ENCODE results near the gene ZNRD2. TPM values are rescaled to one million over a fixed set of nuclear protein-coding genes. Genes with fewer than 3 reads are reported as not detected.

The ZNRD2 gene
- total RNA-seq, 2 experiments from 2014 or later: 38.7 to 39.9 TPM

DNA sequence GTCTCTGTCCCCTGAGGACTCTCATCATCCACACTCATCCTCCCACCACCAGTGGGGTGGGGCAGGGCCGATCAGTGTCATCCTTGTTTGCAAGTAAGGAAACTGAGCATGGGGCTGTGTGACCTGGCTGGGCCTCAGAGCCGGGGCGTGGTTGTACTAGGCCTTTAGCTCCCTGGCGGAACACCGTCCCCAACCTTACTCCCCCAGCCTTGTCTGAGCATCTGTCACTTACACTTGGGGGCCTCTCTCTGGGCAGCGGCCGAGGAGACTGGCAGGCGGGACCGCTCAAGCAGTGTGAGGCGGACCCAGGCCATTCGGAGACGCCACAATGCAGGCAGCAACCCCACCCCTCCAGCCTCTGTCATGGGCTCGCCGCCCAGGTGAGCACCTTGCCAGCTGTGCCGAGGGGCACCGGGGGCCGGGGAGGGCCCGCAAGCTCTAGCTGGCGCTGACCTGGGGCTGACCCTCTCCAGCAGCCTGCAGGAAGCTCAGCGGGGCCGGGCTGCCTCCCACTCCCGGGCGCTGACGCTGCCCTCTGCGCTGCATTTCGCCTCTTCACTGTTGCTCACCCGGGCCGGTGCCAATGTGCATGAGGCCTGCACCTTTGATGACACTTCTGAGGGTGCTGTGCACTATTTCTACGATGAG is 49.1 kb downstream of the ZNRD2 start:
- ChIA-PET POLR2A (no interaction called here), CTCF (no interaction called here)
- H3K4me3 Mint-ChIP-seq: peak overlapping the region; percentile 74
- H3K9me3 ChIP-seq (ENCODE audit: control insufficient read depth in 1 of 2, insufficient read depth in 1 of 2, low read length in 2 of 2): no peaks in the 10 kb centered on the region
- H3K27ac ChIP-seq (ENCODE audit: low read depth in 1 of 2, low read length in 2 of 2): no peak overlapping the region
- peaks cover 29% of the 10 kb centered on the region for H3K4me1 Mint-ChIP-seq (ENCODE audit: low read depth)
- no peaks in the 10 kb centered on the region for H3K9me3 Mint-ChIP-seq
- H3K36me3 ChIP-seq (ENCODE audit: insufficient read depth, low read length): peaks cover 69% of the 10 kb centered on the region
- H3K36me3 Mint-ChIP-seq (ENCODE audit: low read depth): peaks cover 70% of the 10 kb centered on the region
- TF ChIP-seq, protein P1, sequence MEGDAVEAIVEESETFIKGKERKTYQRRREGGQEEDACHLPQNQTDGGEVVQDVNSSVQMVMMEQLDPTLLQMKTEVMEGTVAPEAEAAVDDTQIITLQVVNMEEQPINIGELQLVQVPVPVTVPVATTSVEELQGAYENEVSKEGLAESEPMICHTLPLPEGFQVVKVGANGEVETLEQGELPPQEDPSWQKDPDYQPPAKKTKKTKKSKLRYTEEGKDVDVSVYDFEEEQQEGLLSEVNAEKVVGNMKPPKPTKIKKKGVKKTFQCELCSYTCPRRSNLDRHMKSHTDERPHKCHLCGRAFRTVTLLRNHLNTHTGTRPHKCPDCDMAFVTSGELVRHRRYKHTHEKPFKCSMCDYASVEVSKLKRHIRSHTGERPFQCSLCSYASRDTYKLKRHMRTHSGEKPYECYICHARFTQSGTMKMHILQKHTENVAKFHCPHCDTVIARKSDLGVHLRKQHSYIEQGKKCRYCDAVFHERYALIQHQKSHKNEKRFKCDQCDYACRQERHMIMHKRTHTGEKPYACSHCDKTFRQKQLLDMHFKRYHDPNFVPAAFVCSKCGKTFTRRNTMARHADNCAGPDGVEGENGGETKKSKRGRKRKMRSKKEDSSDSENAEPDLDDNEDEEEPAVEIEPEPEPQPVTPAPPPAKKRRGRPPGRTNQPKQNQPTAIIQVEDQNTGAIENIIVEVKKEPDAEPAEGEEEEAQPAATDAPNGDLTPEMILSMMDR (IDR thresholded peaks at IDR 0.05): no peak
- no peak overlapping the region for H3K27ac Mint-ChIP-seq
- intact Hi-C loops (cut with DNase I, micrococcal nuclease): loop anchor here (5.0 kb wide), 3 partner anchors 33 to 238 kb away; partner anchors contain the start of genes CFL1 (in 1 of the 2) and KAT5 (in 1 of the 2)
- ATAC-seq (ENCODE audit: poor library complexity): no peak
- DNase-seq: no peak
- H3K27me3 ChIP-seq (ENCODE audit: control insufficient read depth in 1 of 2, insufficient read depth in 2 of 2, low read length in 2 of 2): no peaks in the 10 kb centered on the region
- peaks cover 30% of the 10 kb centered on the region for H3K4me1 ChIP-seq (ENCODE audit: insufficient read depth, low read length)
- H3K4me3 ChIP-seq (ENCODE audit: low read length): no peak overlapping the region
- no peaks in the 10 kb centered on the region for H3K27me3 Mint-ChIP-seq

DNA sequence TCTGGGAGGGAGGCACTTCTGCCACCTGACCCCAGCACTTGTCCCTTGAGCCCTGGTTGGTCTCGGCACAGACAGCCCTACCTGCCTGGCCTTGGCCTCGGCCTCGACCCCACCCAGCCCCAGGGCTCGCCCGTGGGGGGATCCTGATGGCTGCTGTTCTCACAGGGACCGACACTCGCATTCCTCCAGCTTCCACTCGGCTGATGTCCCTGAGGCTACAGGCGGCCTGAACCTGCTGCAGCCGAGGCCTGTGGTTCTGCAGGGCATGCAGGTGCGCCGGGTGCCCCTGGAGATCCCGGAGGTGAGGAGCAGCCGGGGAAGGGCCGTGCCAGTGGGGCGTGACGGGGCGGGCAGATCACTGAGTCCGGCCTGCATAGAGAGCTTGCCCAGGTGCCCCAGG is 50.4 kb downstream of the ZNRD2 start:
- TF ChIP-seq, protein P1 (IDR thresholded peaks at IDR 0.05): no peak
- intact Hi-C loops (cut with DNase I, micrococcal nuclease): loop anchor here in 1 of 2 experiments (10.0 kb wide), 1 partner anchor 364 kb away; no protein-coding TSS in a partner anchor
- peaks cover 31% of the 10 kb centered on the region for H3K4me1 ChIP-seq (ENCODE audit: insufficient read depth, low read length)
- peaks cover 81% of the 10 kb centered on the region for H3K36me3 ChIP-seq (ENCODE audit: insufficient read depth, low read length)
- Mint-ChIP-seq H3K4me3 (no peak overlapping the region), H3K27ac (no peak overlapping the region), H3K4me1 (ENCODE audit: low read depth) (peaks cover 23% of the 10 kb centered on the region), H3K27me3 (no peaks in the 10 kb centered on the region), H3K9me3 (no peaks in the 10 kb centered on the region), H3K36me3 (ENCODE audit: low read depth) (peaks cover 69% of the 10 kb centered on the region)
- no peak overlapping the region for H3K27ac ChIP-seq (ENCODE audit: low read depth in 1 of 2, low read length in 2 of 2)
- H3K27me3 ChIP-seq (ENCODE audit: control insufficient read depth in 1 of 2, insufficient read depth in 2 of 2, low read length in 2 of 2): no peaks in the 10 kb centered on the region
- POLR2A ChIA-PET: no interaction called here
- no peaks in the 10 kb centered on the region for H3K9me3 ChIP-seq (ENCODE audit: control insufficient read depth in 1 of 2, insufficient read depth in 1 of 2, low read length in 2 of 2)
- DNase-seq (no peak), ATAC-seq (ENCODE audit: poor library complexity) (no peak)
- CTCF ChIA-PET: no interaction called here
- no peak overlapping the region for H3K4me3 ChIP-seq (ENCODE audit: low read length)

DNA sequence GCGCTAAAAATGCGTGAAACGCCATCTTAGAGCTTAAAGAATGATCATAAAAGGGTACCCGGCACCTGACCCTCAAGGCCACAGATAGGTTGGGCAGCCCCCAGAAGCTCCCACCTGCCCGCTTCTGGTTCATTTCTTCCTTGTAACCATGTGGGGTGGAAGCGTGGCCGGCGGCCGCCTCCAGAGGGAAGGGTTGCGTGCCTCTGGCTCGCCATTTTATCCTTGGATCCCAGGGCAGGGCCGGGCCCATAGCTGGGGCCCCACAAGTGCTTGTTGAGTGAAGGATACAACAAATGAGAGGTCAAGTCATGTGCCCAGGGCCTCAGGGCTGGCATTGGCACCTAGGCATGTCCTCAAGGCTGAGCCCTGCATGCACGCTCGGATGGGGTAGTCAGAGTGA is 51.2 kb downstream of the ZNRD2 start:
- H3K27ac ChIP-seq (ENCODE audit: low read depth in 1 of 2, low read length in 2 of 2): no peak overlapping the region
- H3K4me3 ChIP-seq (ENCODE audit: low read length): no peak overlapping the region
- TF ChIP-seq, protein P1 (IDR thresholded peaks at IDR 0.05): no peak
- peaks cover 88% of the 10 kb centered on the region for H3K36me3 ChIP-seq (ENCODE audit: insufficient read depth, low read length)
- Mint-ChIP-seq H3K9me3 (no peaks in the 10 kb centered on the region), H3K27ac (no peak overlapping the region), H3K36me3 (ENCODE audit: low read depth) (peaks cover 72% of the 10 kb centered on the region), H3K27me3 (no peaks in the 10 kb centered on the region), H3K4me3 (no peak overlapping the region), H3K4me1 (ENCODE audit: low read depth) (peaks cover 28% of the 10 kb centered on the region)
- no peaks in the 10 kb centered on the region for H3K9me3 ChIP-seq (ENCODE audit: control insufficient read depth in 1 of 2, insufficient read depth in 1 of 2, low read length in 2 of 2)
- CTCF ChIA-PET: no interaction called here
- no peaks in the 10 kb centered on the region for H3K27me3 ChIP-seq (ENCODE audit: control insufficient read depth in 1 of 2, insufficient read depth in 2 of 2, low read length in 2 of 2)
- DNase-seq (no peak), ATAC-seq (ENCODE audit: poor library complexity) (no peak)
- H3K4me1 ChIP-seq (ENCODE audit: insufficient read depth, low read length): peaks cover 36% of the 10 kb centered on the region
- POLR2A ChIA-PET: no interaction called here
- intact Hi-C loops (cut with DNase I, micrococcal nuclease): loop anchor here in 1 of 2 experiments (10.0 kb wide), 1 partner anchor 363 kb away; no protein-coding TSS in a partner anchor

Other genes with a start within 250 kb of the ZNRD2 start
- gene DPF2, start 236.6 kb upstream of the ZNRD2 start, total RNA-seq: 10 to 100 TPM; 50.3 to 60.1 TPM
- under 1 TPM; 0.73 to 0.85 TPM for gene TIGD3, start 215.7 kb upstream of the ZNRD2 start, total RNA-seq
- gene SLC25A45, start 187.8 kb upstream of the ZNRD2 start, total RNA-seq: 10 to 100 TPM; 40.0 to 40.8 TPM
- 10 to 100 TPM; 19.4 to 25.3 TPM for gene FRMD8, start 183.8 kb upstream of the ZNRD2 start, total RNA-seq
- 100 to 1,000 TPM; 221 to 223 TPM for gene NEAT1, start 147.7 kb upstream of the ZNRD2 start, total RNA-seq
- gene MALAT1, start 71.4 kb upstream of the ZNRD2 start, total RNA-seq: over 10,000 TPM; 31,509 to 32,316 TPM
- gene SCYL1, start 45.4 kb upstream of the ZNRD2 start, total RNA-seq: 10 to 100 TPM; 57.4 to 60.7 TPM
- 100 to 1,000 TPM; 236 to 238 TPM for gene LTBP3, start 12.1 kb upstream of the ZNRD2 start, total RNA-seq
- gene FAM89B, start 2.1 kb downstream of the ZNRD2 start, total RNA-seq: 10 to 100 TPM; 23.3 to 27.3 TPM
- 10 to 100 TPM; 82.6 to 88.5 TPM for gene EHBP1L1, start 5.6 kb downstream of the ZNRD2 start, total RNA-seq
- gene KCNK7, start 25.3 kb downstream of the ZNRD2 start, total RNA-seq: 1 to 10 TPM; 4.9 to 5.0 TPM
- gene MAP3K11, start 43.7 kb downstream of the ZNRD2 start, total RNA-seq: 10 to 100 TPM; 45.2 to 45.8 TPM
- gene PCNX3, start 45.3 kb downstream of the ZNRD2 start, total RNA-seq: 10 to 100 TPM; 37.3 to 40.5 TPM
- gene SIPA1, start 67.6 kb downstream of the ZNRD2 start, total RNA-seq: 100 to 1,000 TPM; 272 to 298 TPM
- 100 to 1,000 TPM; 379 to 382 TPM for gene RELA, start 92.4 kb downstream of the ZNRD2 start, total RNA-seq
- 10 to 100 TPM; 90.9 to 99.6 TPM for gene KAT5, start 141.8 kb downstream of the ZNRD2 start, total RNA-seq
- gene RNASEH2C, start 150.3 kb downstream of the ZNRD2 start, total RNA-seq: 10 to 100 TPM; 25.3 to 25.9 TPM
- gene AP5B1, start 210.5 kb downstream of the ZNRD2 start, total RNA-seq: 10 to 100 TPM; 12.7 to 12.8 TPM
- under 1 TPM; 0.20 to 0.52 TPM for gene OVOL1, start 216.6 kb downstream of the ZNRD2 start, total RNA-seq

All from CD4-positive, alpha-beta T cell (primary cell).